OCI-LY3 (cell line): ENCODE measurements around the gene CARM1.

Source experiments
- EZH2phosphoT487 ChIP-seq: fragments of 200-600 bp; shearing (Covaris generic); IDR thresholded peaks from 2 replicates; pipeline ENCODE4 v1.6.1; 2018; ENCODE audit warnings: antibody characterized with exemption, mixed run types, low read depth
- TF ChIP-seq, protein P1 (sequence below): fragments of 200-600, 300-600 bp; sonication (generic); IDR thresholded peaks from 2 replicates; pipeline ENCODE4 v1.5.1; 2014; ENCODE audit warnings: antibody characterized with exemption, low read length, low read depth

GRCh38 chr19:10830931-10831779, 40.2 kb upstream of the CARM1 start:
- TF ChIP-seq, protein P1, sequence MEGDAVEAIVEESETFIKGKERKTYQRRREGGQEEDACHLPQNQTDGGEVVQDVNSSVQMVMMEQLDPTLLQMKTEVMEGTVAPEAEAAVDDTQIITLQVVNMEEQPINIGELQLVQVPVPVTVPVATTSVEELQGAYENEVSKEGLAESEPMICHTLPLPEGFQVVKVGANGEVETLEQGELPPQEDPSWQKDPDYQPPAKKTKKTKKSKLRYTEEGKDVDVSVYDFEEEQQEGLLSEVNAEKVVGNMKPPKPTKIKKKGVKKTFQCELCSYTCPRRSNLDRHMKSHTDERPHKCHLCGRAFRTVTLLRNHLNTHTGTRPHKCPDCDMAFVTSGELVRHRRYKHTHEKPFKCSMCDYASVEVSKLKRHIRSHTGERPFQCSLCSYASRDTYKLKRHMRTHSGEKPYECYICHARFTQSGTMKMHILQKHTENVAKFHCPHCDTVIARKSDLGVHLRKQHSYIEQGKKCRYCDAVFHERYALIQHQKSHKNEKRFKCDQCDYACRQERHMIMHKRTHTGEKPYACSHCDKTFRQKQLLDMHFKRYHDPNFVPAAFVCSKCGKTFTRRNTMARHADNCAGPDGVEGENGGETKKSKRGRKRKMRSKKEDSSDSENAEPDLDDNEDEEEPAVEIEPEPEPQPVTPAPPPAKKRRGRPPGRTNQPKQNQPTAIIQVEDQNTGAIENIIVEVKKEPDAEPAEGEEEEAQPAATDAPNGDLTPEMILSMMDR: no peak
- no peak for TF ChIP-seq EZH2phosphoT487
